HG03432 (cell line): ENCODE measurements around the gene TRPM2.

Source experiments
- ATAC-seq: cut with Tn5 transposase; IDR thresholded peaks from one replicate; pipeline ENCODE4 v1.9.1; 2021; ENCODE audit warnings: mild to moderate bottlenecking, moderate library complexity; ENCODE audit not compliant: unreplicated experiment

TRPM2 gene

DNA sequence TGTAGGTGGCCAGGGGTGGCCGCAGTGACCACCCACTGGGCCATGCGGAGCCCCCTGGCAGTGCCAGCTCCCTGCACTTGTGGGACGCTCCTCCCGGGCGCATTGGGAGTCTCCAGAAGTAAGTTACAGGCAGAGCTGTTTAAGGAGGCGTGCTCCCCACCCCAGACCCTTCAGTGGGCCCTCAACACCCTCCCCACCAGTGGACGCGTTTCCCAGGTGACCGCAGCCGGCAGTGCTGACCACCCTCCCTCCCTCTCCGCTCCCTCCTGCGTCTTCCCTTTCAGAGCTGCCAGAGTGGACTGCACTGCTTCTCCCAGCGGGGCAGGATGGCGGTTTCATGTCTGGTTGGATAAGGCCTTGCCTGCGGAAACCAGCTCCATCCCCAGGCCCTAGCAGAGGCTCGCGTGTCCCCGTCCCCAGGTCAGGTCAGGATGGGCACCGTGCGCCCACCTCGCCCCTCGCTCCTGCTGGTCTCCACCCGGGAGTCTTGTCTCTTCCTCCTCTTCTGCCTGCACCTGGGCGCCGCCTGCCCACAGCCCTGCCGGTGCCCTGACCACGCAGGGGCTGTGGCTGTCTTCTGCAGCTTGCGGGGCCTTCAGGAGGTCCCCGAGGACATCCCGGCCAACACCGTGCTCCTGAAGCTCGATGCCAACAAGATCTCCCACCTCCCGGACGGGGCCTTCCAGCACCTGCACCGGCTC is 102.9 kb downstream of the TRPM2 start:
- ATAC-seq: no peak

DNA sequence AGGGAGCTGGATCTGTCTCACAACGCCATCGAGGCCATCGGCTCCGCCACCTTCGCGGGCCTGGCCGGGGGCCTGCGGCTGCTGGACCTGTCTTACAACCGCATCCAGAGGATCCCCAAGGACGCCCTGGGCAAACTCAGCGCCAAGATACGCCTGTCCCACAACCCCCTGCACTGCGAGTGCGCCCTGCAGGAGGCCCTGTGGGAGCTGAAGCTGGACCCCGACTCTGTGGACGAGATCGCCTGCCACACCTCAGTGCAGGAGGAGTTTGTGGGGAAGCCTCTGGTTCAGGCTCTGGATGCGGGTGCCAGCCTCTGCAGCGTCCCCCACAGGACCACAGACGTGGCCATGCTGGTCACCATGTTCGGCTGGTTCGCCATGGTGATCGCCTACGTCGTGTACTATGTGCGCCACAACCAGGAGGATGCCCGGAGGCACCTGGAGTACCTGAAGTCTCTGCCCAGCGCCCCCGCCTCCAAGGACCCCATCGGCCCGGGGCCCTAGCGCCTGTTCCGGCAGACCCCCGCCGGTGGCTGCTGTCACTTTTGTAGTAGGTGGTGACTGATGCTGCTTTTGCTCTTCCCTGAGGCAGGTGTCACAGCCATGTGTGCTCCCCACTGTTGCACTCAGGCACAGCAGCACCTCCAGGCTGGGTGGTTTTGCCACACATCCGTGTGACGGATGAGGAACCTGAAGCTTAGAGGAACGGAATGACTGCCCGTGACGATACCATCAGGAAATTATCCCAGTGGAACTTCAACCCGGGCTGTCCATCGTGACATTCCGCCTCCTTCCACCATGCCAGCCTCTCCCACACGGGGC is 103.7 kb downstream of the TRPM2 start:
- ATAC-seq: no peak

DNA sequence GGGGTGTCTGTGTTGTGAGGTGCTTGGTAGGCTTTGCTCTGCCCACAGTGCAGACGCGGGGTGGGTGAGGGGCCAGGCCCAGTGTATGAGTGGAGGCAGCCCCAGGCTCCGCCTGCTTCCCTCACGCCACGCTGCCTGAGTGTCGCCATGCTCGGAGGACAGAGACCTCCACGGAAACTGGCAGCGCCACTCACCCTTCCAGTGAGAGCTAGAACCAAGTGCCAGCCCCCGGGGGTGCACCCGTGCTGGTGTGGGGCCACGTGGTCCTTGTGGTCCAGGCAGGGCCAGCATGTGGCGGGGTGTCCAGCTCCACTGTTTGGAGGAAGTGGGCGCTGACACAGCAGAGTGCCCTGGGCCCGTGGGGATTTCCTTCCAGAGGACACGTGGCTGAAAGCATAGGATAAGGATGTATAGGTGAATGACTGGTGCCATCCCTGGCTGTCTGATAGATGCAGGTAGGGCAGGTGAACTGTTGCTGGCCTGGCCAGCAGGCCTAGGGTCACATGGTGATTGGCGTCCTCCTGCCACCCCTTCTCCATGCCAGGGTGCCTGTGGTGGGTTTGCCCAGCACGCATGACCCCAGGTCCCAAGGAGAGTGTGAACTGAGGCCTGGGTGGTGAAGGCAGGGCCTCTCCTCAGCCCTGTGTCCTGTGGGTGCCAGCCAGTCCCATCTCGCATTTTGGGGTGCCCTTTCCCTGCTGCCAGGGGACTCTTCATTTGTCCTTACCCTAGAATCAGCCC is 105.7 kb downstream of the TRPM2 start:
- no peak for ATAC-seq

DNA sequence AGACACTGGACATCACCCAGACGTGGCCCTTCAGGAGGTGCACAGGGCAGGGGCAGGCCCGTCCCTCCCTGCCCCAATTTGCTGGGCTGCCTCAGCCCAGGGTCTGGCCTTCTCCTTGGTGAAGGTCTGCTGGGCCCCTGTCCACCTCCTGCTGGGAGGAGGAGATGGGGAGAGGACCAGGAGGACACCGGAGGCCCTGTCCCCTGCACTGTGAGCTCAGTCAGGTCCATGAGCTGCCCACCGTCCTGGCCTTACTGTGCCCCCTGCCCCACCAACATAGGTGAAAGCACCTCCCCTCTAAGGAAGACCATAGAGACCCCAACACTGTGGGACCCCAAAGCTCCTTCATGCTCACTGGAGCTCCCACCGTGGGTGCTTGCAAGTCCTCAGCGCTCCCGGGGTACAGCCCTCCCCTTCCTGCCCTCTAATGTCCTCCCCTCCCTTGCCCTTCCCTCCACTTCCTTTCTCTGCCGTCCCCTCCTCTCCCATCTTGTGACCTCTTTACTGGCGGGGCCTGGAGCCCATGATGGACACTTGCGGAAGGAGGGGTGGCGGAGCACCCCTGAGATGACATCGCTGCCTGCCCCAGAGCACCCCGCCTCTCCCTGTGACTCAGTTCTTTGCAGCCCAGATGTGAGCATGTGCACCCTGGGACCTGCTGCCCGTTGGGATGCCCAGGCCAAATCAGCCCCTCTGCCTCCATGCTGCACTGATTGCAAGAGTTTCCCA is 106.5 kb downstream of the TRPM2 start:
- no peak for ATAC-seq

DNA sequence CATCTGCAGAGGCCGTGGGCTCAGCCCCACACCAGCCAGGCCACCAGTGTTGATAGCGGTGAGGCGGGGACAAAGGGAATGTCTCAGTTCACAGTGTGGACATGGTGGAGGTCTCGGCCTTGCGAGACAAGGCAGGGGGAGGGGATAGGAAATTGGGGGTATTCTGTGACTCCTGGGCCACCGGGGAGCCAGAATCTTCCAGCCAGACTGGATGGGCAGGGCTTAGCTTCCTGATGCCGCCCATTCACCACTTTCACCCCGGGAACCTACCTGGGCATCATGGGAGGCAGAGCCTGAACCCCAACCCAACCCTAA is 107.0 kb downstream of the TRPM2 start:
- no peak for ATAC-seq

DNA sequence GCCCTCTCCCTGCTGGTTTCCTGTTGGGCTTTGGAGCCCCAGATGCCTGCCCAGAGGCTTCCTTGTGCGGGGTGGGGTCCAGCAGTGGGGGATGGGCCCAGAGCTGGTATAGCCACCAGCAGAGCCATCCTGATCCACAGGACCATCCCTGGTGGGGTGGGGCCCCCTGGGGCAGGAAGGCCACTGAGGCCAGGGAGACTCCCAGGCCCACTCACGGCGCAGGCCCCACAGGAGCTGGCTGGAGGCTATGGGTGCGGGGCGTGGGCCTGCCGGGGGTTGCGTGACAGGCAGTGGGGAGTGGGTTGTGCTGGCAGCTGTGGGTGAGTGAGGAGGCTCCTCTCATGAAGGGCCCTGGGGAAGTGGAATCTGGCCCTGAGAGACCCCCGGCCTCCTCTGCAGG is 107.6 kb downstream of the TRPM2 start:
- no peak for ATAC-seq

DNA sequence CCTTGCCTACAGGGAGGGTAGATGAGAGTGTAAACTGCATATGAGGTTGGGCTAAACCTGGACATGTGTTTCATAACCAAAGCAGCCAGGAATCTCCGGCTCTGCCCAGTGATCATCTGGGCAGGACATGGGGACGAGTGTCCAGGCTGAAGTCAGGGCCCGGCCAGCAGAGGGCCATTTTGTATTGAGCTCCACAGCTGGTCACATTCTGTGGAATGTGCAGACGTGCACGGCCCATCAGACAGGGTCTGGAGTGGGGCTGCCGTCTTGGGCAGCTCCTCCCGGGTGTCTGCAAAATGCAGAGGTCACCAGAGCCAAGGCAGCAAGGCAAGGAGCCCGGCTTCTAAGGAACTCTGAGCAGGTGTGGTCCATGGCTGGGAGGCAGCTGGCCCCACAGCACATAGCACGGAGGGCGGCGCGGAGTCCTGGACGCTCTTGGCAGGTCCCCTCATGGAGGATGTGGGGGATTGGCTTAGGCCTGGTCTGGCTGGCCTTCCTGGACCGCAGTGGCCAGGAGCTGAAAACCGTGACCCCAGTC is 108.1 kb downstream of the TRPM2 start:
- no peak for ATAC-seq

DNA sequence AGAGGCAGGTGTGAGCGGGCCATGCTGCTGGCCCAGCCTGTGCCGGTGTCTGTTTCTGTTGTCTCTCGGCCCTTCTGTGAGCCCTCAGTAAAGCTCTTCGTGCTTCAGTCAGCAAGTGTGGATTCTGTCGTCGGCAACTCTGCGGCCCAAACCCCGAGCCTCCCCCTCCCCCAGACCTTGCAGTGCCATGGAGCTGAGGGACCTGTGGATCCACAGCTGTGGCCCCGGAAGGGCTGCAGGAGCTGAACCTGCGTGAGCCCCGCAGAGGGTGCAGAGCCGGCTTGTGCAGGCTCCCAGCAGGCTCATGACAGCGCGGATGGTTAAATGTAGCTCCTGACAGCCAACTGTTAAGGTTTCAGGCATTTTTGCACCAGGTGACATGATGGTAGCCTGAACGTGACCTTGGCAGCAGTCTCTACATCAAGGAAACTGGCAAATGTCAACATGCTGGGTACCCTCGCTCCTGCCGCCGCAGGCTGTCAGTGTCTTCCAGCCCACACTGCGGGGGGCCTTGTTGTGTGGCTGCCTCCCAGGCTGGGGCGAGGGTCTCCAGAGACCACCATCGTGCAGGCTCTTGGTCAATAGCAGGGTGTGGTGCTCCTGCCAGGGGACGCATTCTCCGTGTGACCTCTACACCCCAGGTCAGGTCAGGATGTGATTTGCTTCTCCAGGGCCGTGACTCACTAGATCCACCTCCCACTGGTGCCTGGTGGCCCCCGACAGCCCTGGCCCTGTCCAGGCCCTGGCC is 108.8 kb downstream of the TRPM2 start:
- no peak for ATAC-seq

DNA sequence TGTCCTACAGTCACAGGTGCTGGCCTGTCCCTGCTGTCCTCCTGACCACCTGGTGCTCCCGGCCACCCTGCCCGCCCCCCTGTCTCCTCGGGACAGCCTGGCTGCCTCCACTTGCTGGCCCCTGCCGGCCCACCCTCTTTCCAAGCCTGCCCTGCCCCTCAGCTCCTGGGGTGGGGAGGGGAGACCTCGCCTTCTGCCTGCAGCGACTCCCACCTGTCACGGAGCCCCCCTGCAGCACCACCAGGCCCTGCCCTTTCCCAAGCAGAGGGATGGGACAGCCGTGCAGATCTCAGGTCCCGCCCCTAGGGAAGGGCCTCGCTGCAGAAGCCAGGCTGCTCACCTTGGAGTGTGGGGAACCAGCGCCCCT is 109.4 kb downstream of the TRPM2 start:
- no peak for ATAC-seq

DNA sequence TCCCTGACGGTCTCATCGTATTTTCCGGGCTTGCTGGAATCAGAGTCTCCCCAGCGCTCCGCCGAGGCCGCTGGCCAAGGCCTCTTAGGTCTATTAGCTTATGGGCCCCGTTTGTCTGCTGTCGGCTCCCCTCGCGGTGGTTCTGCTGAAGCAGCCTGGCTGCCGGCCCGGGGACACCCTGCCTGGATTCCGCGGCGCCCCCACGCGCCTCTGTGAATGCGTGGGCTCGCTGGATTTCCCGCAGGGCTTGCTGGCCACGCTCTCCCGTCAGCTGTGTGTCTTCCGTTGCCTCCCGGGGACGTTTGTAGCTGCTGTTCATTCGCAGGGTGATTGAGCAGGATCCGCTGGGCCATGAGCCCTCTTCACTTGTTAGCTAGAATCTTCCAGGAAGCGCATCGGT is 110.3 kb downstream of the TRPM2 start:
- ATAC-seq: no peak

DNA sequence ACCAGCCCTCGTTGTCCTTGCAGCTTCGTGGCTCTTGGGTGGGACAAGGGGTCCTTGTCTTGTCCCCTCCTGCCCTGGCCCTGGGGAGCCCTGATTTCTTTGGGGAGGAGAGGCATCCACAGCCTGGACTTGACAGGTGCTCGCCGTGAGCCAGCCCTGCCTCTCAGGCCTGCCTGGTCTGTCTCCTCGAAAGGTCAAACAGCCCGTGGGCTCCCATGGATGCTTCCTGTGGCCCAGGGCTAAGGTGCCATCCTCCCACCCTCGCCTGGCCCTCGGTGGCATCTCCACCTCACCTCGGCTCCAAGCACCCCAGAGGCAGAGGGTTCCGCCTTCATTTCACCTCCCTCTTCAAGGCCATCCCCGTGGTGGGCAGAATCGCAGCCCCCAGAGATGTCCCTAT is 110.9 kb downstream of the TRPM2 start:
- no peak for ATAC-seq

DNA sequence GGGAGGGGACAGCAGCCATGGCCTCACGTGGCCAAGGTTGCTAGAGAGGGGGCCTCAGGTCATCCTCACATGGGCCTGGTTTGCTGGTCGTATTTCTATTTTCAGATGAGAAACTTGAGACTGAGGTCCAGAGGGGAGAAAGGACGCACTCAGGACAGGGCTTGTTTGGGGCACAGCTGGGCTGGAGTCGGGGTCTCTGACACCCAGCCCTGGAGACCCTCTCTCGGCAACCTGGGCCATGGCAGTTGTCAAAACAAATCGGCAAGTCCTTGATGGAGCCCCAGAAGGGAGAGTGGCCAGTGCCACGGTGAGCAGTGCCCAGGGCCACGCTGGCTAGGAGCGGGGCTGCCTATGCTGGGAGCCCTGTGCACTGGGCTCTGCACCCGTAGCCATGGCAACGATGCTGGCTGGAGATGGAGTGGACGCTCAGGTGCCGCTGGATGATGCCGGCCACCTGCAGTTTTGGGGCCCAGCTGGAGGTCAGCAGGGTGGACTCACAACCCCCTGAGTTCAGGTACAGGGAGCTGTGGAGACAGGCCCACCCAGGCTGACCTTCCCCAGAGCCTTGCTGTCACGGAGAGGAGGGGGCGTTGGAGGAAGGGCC is 113.0 kb downstream of the TRPM2 start:
- ATAC-seq: no peak

DNA sequence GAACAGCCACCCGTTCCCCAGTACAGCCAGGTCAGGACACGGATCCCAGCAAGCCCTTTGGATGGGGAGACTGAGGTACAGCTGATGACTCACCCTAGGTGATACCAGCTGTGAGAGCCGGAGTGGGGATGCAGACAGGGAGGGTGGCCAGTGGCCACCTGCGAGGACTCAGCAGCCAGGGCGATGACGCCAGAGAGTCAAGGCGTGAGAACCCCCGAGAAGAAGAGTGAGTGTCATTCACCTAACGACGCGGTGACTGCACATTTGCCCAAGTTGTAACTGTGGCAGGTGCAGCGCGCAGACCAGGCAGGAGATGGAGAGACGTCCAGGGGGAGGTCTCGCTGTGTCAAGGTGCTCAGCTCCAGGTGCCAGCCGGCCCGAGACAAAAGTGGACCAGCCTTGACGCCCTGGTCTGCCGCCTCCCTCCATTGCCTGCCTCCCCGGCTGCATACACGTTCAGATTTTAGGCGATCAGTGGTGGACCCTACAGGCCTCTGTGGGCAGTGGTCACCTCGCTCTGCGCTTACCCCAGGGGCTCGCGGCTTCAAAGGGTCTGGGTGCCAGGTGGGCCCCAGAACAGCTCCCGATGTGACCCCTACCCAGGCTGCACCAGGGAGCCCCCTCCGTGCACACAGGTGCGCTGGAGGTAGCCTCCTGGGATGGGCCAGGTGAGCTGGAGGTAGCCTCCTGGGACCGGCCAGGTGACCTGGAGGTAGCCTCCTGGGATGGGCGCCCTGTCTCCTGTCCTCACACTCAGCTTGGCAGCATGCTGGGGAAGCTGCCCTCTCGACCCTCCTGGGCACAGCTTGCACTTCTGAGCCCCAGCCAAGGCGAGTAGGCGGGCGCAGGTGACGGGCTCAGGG is 113.8 kb downstream of the TRPM2 start:
- ATAC-seq: no peak

DNA sequence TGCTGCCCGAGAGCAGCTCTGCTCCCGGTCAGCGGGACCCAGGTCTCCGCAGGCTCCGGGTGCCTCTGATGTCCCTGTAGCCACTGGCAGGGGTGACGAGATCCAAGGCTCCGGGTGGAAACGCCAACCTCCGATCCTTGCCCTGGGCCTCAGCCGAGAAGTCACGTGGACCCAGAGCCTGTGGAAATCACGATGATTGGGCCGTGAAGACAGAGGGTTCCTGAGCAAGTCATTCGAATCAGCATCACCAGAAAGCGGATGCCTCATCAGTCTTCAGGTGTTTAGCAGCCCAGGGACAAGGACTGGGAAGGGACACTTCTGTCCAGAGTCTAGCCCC is 114.4 kb downstream of the TRPM2 start:
- no peak for ATAC-seq

DNA sequence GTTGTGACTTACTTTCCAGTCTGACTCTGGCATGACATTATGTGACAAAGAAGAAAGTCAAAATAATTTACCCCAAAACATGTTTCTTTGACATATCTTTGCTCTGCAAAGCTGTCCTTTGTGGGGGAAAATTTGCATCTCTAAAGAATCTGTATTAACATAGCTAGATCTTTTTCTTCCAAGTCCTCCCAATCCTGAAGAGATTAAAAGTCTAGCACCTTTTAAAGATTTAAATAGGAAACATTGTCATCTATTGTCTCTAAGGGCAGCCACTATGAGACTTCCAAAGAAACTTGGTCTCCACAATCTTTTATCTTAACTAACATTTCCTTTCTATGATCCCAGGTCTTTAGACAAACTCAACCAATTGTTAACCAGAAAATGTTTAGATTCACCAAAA is 117.9 kb downstream of the TRPM2 start:
- ATAC-seq: no peak

DNA sequence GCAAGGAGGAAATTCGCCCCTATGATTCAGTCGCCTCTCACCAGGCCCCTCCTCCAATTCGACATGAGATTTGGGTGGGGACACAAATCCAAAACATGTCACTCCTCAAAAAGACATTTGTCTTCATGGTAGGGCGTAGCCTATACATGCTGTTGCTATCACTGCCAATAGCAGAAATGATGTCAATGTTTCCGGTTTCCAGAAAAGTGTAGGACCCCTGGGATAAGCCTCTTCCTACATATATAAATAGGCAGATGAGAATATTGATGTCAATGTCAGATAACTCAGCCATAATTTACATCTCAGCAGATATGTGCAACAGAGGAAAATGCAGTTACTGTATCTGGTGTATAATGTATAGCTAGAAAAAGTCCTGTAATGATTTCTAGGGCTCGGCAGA is 118.6 kb downstream of the TRPM2 start:
- no peak for ATAC-seq

DNA sequence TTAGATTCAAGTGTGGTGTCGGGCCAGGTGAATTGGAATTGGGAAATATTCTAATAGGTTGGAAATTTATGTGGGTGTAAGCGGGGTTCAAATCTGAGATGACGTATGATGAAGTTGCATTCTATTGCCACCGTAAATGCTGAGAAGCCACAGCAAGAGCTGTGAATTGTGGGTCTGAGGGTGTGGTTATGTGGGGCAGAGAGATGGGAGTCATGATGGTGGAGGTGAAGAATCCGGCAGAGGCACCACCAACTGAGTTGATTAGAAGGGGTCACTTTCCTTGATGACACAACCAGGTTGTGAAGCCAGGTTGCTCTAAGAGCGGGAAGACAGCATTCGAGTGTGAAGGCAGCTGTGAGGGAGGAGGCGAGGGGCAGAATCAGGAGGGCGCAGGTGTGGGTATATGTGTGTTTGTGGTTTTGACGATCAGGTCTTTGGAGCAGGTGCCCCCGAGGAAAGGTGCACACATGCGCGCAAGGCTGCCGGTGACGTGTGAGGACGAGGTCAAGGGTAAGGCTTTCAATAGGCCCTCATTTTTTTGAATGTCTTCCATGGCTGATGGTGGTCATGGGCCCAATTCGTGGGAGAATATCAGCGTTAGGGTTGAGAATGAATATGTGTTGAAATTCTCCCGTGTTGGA is 120.6 kb downstream of the TRPM2 start:
- ATAC-seq: no peak

DNA sequence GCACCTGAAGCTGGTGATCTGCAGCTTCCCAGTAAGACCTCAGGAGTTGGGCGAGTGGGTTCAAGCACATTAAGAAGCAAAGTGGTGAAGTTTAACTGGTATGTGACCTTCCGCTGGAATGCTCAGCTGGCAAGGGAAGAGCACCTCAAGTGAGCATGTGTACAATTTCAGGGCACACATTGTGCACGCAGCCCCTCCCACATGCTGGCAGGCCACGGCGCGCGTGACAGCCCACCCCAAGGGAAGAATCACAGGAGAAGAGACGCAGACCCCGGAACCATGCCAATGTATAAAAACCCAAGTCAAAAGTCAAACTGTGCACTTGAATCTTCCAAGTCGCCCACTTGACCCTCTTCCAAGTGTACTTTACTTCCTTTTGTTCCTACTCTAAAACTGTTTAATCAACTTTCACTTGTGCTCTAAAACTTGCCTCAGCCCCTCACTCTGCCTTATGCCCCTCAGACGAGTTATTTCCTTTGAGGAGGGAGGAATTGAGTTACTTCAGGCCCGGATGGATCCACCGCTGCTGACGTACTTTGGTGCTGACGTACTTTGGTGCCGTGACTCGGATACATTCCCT is 121.9 kb downstream of the TRPM2 start:
- no peak for ATAC-seq
